GM19351 (cell line): ENCODE data around the gene RTF1.

Experiments
- ATAC-seq: cut with Tn5 transposase; IDR thresholded peaks from one replicate; pipeline ENCODE4 v1.9.1; 2021; ENCODE audit warnings: mild to moderate bottlenecking, moderate library complexity; ENCODE audit not compliant: unreplicated experiment

Gene RTF1

DNA sequence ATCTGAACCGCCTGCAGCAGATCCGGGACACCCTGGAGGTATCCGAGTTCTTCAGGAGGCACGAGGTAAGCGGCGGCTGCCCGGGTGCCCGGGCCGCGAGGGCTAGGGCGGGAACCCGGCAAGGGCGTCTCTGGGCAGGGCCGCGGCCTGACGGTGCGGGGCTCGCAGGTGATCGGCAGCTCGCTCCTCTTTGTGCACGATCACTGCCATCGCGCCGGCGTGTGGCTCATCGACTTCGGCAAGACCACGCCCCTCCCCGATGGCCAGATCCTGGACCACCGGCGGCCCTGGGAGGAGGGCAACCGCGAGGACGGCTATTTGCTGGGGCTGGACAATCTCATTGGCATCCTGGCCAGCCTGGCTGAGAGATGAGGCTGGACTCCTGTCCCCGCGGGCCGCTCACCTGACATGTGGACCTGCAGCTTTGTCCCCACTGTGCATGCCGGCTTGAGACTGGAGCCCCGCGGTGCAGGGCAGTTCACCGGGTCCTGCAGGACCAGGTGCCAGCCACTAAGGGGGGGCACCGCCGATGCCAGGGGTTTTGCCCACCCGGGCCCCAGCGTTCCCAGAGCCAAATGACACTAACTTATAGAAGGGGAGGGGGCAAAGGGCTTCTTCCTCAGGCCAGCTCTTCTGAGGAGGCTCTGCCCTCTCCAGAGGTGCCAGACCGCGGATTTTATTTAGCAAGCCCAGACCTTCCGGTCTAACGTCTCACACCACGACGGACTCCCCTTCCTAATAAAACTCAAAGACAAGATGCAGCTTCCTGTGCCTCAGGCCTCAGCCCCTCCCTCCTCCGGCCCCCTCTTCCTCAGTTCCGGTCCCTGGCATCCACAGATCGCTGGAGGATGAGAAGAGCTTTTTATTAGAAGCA, 86.1 kb downstream of the RTF1 start:
- ATAC-seq, result no peak

DNA sequence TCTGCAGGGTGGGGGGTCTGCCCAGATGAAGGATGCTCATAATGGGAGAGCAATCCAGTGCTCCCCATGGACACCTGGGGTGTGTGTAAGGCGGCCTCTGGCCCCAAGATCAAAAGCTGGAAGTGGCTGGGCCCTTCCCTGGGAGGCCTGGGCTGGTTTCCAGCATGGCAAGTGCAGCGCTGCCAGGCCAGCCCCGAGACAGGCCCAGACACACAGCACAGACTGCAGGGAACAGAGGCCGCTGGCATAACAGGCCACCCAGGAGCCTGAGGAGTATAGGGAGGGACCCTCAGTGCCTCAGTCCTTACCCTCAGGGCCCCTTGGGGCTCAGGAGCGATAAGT, 86.7 kb downstream of the RTF1 start:
- no peak for ATAC-seq

DNA sequence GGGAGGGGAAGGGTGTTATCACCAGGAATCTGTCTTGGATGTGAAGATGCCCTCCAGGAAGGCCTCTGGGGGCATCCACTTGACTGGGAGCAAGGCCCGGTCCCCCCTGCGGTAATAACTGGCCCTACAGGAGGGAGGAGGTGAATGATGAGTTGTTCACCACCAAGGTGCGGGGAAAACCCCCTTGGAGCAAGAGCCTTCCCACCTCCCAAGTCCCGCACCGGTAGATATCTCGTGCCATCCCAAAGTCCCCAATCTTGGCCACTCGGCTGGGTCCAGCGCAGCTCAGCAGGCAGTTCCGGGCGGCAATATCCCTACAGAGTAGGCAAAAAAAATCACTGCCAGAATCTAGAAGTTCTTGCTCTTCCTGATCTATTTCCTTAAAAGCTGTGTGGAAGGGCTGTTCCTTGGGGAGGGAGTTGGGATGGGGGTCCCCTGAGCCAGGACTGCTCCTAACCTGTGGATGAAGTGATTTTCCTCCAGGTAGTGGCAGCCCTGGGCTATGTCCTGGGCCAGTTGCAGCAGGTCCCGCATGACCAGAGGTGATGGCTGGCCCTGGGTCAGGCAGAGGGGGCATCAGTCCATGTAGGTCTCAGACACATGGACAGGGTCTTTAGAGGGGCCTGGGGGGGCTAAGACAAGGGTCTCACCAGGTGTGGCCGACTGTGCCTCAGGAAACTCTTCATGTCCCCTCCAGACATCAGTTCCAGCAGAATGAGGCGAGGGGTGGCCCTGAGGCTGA, 88.0 kb downstream of the RTF1 start:
- no peak for ATAC-seq

DNA sequence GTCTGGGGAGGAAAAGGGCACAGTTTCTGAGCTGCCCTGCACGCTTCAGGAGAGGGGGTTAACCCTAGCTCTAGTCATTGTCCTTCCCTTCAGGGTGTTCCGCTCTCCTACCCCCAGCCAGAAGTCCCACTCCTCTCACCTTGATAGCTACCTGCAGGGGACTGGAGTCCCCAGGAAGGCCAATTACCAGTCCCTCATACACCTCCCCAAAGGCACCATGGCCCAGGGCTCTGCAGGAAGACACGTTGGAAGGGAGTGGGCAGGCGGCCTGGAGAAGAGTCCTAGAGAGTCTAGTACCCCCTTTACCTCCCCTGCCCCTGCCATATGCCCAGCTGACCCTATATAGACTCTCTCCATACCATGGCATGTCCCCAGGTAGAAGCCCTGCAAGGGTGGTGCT, 88.9 kb downstream of the RTF1 start:
- ATAC-seq, result no peak

DNA sequence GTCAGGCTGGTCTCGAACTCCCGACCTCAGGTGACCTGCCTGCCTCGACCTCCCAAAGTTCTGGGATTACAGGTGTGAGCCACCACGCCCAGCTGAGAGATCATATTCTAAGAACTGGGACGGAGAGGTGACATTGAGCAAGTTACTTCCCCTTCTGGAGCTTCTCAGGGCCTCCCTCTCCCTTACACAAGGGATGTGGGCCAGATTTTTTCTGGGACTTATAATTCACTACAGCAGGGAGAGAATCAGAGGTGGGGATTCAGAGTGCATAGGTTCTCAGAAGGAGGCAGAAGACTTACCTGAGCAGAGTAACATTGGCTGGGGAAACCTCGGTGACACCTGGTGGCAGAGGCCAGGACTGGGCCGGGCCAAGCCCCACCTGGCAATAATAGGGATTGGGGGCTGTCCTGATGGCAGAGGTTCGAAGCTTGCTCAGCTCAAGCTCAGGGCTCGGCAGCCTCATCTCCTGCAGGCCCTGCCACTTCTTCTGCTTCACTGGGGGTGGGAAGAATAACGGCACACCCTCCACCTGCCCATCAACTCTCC, 90.0 kb downstream of the RTF1 start:
- no peak for ATAC-seq

DNA sequence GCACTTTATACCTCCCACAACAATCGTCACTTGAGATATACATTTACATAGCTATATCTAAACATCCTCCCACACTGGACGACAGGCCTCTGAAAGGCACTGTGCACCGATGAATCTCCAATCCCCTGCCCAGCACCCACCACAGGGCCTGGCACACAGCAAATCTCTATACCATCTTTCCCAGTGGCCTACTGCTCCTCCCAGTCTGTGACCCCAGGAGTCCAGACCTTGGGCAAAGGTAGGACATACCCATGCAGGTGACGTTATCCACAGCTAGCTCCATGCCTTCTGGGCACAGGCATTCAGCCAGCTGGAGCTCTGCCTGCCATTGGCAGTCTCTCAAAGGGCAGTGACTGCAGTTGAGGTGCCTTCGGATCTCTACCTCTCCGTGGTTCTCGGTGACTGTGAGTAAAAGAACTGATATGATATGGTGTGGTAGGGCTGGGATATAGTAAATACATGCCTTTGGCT, 91.0 kb downstream of the RTF1 start:
- no peak for ATAC-seq

DNA sequence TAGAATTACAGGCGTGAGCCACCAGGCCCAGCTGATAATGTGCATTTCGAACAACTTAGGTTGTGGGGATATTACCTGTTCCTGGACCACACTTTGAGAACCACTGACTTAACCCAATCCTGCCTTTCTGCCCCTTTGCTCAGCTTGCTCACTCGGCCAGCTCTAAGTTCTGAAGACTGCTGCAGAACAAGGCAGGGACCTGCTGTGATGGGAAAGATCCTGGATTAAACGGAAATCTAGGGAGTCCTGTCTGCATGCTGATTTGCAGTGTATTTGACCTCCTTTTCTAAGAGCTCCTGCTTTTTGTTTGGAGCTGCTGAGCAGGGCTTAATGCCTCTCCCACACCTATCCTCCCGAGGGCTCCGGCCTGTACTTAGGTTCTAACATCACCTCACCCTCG, 93.8 kb downstream of the RTF1 start:
- ATAC-seq, result no peak

DNA sequence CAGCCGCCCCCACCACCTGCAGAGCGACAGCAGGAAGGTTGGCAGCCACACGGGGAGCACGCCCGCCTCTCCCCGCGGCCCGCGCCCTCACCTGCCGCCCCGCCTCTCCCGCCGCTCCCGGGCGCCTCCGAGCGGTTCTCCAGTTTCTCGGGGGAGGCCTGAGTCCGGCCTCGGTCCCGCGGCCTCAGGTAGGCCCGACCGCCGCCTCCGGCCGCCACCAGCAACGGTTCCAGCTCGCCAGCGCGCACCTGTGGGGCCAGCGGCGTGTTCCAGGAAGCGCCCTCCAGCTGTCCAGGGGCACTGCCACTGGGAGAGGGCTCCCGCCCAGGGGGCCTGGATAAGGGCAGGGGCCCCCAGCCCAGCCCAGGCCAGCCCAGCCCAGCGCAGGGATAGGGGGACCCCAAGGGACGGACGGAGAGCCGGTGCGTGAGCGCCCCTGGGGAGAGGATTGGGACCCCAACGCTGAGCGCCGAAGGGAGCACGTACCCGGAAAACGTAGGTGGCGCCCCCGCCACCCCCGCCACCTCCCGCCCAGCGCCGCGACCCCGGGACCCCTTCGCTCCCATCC, 94.5 kb downstream of the RTF1 start:
- ATAC-seq, result no peak

DNA sequence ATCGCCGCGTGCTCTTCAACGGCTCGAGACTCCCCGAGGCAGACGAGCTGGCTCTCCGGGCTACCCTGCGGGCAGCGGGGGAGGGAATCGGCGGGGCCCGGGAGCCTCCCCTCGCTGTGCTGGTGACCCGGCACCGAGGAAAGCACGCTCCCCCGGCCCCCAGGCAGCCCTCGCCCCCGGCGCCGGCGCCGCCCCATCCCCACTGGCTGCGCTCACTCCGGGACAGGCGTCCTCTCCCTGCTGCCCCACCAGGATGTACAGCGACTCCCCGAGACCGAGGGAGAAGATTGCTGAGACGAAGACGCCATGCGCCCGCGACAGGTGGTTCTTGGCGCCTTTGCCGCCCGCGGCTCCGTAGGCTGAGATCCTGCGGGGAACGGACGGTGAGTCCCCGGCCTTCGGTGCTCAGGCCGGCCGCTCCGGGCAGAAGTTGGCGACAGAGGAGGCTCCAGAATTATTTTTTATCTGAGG, 95.0 kb downstream of the RTF1 start:
- no peak for ATAC-seq

DNA sequence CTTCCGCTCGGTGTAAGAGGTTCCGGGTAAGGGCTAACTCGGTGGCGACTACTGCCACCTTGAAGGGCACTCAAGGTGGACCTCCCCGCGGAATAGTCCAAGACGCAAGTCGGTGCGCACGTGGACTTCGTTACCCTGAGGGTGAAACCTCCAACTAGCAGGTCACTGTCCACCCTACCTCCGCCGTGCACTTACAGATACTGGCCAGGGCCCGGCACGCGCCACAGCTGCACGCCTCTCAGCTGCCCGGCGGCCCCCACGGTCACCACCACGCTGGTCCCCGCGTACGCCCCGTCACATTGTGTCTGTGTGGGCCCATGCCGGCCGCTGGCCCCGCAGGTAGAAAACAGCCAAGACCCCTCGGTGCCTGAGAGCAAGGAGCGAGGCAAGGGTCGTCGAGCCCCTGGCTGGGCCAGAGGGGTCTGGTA, 95.6 kb downstream of the RTF1 start:
- ATAC-seq, result no peak

DNA sequence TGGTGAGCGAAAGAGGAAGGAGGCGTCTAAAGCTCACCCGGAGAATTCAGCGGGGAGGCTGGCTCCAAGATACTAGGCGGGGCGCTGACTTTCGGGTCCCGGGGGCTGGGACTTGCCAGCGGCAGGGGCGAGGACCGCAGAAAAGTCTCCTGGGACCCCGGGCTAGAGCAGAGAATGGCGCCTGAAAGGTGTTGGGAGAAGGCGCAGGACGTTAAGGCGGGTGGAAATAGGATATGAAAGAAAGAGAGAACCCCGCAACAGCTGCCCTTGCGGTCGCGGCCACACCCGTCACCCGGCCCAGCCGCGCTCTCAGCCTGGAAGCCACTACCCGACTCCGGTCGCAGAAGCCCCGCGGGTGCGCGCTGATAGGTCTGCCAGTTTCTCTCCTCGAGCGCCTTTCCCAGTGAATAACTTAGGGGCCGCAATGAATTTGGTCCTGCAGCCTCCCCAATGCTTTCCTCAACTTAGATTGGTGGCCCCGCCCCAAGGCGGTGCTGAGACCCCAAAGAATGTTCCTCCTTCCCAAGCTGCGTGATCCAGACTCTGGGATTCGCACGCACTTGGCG, 96.1 kb downstream of the RTF1 start:
- no peak for ATAC-seq

DNA sequence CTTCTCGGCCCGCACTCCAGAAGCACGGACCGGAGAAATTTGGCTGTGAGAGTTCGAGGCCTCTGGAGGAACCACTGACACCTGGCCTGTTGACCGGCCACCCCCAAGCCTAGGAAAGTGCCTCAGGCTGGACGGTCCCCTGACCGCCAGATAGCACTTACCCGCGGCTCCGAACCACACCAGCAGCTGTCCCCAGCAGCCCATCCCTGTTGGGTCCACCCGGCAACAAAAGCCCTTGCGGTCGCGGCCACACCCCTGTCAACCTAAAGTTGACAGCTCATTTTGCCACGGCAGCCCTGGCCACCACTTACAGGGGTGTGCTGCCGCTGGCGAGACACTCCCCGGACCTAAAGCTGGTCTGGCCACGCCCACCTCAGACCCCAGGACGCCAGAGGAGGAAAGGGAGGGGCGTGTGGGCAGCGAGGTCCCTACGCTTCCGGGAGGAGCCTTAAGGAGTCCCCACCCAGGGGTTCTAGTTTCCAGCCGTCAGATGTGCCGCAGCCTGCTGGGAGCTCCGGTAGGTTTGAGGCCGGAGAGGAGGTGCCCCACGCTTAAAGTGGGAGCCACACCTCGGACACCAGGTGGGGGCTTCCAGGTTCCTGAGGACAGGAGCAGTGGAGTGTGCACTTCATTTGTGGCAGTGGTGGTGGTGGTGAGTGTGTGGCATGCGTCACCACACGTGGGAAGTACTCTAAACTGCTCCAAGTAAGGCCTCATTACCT, 96.8 kb downstream of the RTF1 start, which contains the start of gene LTK:
LTK (minus strand) TSS at position 322 of the 722 bp plus-strand sequence; CDS start at position 204, 118 bp downstream.
- no peak for ATAC-seq

DNA sequence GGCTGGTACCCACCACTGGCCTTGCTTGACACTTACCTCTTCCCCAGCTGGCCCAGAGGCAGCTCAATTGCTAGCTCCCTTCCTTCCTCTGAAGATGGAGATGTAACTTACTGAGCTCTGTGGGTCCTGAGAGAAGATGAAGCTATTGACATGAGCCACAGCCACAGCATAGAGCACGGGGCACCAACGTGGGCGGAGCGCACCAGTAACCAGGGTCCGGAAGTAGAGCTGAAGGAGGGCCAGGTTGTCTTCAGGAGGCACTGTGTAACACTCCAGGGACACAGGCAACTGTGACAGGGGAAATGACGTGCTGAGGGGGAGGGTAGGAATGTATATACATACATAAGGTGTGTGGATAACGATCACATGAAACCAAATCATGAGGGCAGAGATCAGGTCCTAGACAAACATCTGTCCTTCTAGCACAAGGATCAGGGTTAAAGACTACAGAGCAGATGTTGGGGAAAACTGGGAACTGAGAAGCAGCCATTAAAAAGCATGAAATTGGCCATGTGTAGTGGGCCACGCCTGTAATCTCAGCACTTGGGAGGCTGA, 101.1 kb downstream of the RTF1 start:
- no peak for ATAC-seq

DNA sequence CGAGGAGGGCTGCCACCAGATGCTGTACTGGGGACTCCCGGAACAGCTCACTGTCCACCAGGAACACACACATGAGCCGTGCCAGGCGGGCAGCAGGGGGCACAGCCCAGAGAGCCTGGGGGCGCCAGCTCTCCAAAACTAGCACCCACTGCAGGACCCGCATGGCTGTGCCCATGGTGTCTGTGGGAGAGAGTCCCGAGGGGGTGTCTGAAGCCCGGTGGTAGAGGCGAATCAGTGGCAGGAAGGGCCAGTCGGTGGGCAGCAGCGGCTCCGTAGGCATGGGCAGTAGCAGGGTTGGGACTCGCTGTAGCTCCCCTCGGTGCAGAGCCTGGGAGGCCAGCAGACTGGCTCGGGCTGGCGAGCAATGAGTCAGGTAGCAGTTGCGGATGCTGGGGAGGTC, 103.7 kb downstream of the RTF1 start:
- ATAC-seq, result no peak

DNA sequence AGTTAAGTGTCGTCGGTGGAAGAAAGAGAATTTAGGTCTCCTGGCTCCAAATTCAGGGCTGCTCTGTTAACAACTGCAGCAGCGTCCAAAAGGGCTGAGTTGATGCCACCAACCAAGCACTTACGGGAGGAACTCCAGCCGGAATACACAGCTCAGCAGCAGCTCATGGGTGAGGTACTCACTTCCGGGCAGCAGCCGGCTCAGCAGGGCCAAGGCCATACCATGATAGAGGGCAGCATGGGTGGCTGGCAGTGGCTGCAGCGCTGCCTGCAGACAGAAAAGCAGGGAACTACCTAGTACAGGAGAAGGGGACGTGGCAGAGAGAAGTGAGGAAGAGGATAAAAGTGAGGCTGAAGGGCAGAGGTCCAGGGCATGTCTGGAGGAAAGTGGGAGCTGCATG, 104.7 kb downstream of the RTF1 start:
- no peak for ATAC-seq

DNA sequence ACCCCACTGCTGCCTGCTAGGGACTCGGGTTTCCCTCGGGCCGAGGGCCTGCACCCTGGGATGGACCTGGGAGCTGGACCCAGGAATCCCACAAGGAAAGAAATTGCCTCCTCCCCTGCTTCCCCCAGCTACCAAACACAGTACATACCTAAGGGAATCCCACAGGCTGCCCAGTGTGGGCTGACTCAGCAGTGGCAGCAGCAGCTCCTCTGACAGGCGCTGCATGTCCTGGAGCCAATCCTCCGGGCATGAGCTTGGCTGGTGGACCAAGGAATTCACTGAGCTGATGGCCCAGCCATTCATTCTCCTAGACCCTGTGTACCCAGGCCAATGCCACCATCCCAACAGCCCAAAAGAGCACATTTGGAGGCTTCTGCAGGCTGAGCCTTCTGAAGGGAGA, 106.2 kb downstream of the RTF1 start:
- ATAC-seq, result no peak

DNA sequence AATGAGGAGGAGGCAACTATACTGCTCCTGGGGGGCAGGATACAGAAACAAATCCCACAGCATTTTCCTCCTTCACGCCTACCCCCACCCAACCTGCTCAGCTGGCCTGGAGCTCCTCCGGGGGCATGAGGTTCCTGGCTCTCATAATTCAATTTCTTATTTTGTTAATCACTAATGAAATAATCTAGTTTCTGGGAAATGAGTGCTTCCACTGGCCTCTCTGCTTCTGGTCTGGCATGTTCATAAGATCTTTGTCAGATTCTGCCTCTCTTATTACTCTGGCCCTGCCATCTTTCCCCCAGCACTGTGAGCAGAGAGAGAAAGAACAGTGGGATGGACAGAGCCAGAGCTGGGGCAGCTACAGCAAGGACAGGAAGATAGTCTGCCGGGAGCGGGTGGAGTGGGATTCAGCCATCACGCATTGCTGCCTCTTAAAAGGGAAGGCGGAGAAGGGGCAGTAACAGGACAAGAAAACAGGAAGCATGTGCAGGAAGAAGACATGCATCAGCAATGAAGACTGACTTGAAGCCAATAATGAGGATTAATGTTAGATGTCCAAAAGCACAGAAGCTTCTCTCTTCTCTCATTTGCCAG, 113.6 kb downstream of the RTF1 start:
- ATAC-seq, result no peak
